HG03196 (cell line): Measurements from ENCODE around the gene TCTN2.

Source experiments
- ATAC-seq: cut with Tn5 transposase; IDR thresholded peaks from one replicate; pipeline ENCODE4 v1.9.1; 2021; ENCODE audit not compliant: unreplicated experiment

TCTN2 gene

GRCh38 chr12:123683964-123684363, 13.1 kb downstream of the TCTN2 start:
- no peak for ATAC-seq

- no peak for ATAC-seq
Observed at GRCh38 chr12:123686636-123687190, 15.8 kb downstream of the TCTN2 start.

GRCh38 chr12:123690191-123690840, 19.4 kb downstream of the TCTN2 start:
- no peak for ATAC-seq

GRCh38 chr12:123696207-123696606, 25.3 kb downstream of the TCTN2 start:
- no peak for ATAC-seq

GRCh38 chr12:123696646-123697045, 25.7 kb downstream of the TCTN2 start:
- ATAC-seq, result no peak

GRCh38 chr12:123705935-123706334, 35.0 kb downstream of the TCTN2 start:
- ATAC-seq, result no peak

GRCh38 chr12:123707466-123707865, 36.6 kb downstream of the TCTN2 start:
- ATAC-seq, result no peak

GRCh38 chr12:123712780-123713319, 41.9 kb downstream of the TCTN2 start:
- ATAC-seq, result no peak

- ATAC-seq, result no peak
Observed at GRCh38 chr12:123713398-123713797, 42.5 kb downstream of the TCTN2 start.

- ATAC-seq, result no peak
Observed at GRCh38 chr12:123713823-123714585, 43.1 kb downstream of the TCTN2 start.

- no peak for ATAC-seq
Observed at GRCh38 chr12:123715195-123715594, 44.3 kb downstream of the TCTN2 start.

GRCh38 chr12:123717350-123717749, 46.4 kb downstream of the TCTN2 start:
- ATAC-seq, result no peak

- no peak for ATAC-seq
Observed at GRCh38 chr12:123720141-123720814, 49.4 kb downstream of the TCTN2 start.

GRCh38 chr12:123721245-123721644, 50.3 kb downstream of the TCTN2 start:
- no peak for ATAC-seq

GRCh38 chr12:123723011-123723410, 52.1 kb downstream of the TCTN2 start:
- ATAC-seq, result no peak

GRCh38 chr12:123723765-123724164, 52.9 kb downstream of the TCTN2 start:
- ATAC-seq, result no peak

- no peak for ATAC-seq
Observed at GRCh38 chr12:123726244-123726643, 55.3 kb downstream of the TCTN2 start.

GRCh38 chr12:123726962-123727361, 56.0 kb downstream of the TCTN2 start:
- no peak for ATAC-seq

GRCh38 chr12:123727878-123728277, 57.0 kb downstream of the TCTN2 start:
- no peak for ATAC-seq

GRCh38 chr12:123731596-123731995, 60.7 kb downstream of the TCTN2 start:
- ATAC-seq, result no peak

- no peak for ATAC-seq
Observed at GRCh38 chr12:123732251-123732650, 61.3 kb downstream of the TCTN2 start.
